ENCODE results near the gene ADGRG2. TPM values are rescaled to one million over a fixed set of nuclear protein-coding genes. Genes with fewer than 3 reads are reported as not detected.

Gene ADGRG2, protein sequence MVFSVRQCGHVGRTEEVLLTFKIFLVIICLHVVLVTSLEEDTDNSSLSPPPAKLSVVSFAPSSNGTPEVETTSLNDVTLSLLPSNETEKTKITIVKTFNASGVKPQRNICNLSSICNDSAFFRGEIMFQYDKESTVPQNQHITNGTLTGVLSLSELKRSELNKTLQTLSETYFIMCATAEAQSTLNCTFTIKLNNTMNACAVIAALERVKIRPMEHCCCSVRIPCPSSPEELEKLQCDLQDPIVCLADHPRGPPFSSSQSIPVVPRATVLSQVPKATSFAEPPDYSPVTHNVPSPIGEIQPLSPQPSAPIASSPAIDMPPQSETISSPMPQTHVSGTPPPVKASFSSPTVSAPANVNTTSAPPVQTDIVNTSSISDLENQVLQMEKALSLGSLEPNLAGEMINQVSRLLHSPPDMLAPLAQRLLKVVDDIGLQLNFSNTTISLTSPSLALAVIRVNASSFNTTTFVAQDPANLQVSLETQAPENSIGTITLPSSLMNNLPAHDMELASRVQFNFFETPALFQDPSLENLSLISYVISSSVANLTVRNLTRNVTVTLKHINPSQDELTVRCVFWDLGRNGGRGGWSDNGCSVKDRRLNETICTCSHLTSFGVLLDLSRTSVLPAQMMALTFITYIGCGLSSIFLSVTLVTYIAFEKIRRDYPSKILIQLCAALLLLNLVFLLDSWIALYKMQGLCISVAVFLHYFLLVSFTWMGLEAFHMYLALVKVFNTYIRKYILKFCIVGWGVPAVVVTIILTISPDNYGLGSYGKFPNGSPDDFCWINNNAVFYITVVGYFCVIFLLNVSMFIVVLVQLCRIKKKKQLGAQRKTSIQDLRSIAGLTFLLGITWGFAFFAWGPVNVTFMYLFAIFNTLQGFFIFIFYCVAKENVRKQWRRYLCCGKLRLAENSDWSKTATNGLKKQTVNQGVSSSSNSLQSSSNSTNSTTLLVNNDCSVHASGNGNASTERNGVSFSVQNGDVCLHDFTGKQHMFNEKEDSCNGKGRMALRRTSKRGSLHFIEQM
- total RNA-seq: 0.10 TPM in 1 of 2 replicates, not detected in the other
- long read RNA-seq, partial matches to known transcripts: 0 of 1 reads
- long read RNA-seq, other reads (novel, unspliced or antisense): 1 of 1 reads

DNA sequence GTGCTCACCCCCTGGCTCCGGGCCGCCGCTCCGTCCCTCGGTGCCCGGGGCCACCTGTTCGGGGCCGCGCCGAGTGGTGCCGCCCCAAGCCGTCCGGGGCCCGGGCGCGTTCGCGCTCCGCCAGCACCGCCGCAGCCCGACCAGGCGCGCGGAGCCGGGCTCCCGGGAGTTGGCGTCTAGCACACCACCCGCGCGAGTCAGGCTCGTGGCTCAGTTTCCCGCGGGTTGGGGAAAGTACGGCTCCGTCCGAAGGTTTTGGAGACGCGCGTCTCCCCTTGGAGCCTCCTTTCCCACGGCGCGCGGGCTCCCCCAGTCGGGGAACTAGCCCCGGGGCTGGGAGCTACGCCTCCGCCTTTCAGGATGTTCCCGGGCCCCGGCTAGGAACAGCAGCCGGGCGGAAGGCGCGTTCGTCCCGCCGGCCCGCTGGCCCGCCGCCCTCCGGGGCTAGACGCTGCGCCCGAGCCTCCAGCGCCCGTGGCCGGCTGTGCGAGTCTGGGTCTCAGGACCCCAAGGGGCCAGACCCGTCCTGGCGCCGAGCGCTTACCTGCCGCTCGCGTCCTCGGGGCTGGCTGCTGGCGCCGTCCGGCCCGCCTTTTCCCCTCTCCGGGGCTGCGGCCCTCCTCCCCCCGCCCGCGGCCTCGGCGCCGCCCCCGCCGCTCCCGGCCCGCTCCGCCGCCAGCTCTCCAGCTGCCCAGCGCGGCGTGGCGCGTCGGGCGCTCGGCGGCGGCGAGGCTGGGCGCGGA lies at the start of gene ADGRG2:
Gene ADGRG2 (minus strand): TSS at position 571 of the 743 bp plus-strand sequence. CDS start 53,634 bp downstream, outside the sequence.
- peaks cover 4% of the 10 kb centered on the region for H3K4me1 Mint-ChIP-seq (ENCODE audit: unreplicated experiment)
- H3K27ac Mint-ChIP-seq (ENCODE audit: unreplicated experiment): no peak within 1 kb of the TSS
- peaks cover 53% of the 10 kb centered on the region for H3K27me3 Mint-ChIP-seq (ENCODE audit: unreplicated experiment)
- TF ChIP-seq, protein P1, sequence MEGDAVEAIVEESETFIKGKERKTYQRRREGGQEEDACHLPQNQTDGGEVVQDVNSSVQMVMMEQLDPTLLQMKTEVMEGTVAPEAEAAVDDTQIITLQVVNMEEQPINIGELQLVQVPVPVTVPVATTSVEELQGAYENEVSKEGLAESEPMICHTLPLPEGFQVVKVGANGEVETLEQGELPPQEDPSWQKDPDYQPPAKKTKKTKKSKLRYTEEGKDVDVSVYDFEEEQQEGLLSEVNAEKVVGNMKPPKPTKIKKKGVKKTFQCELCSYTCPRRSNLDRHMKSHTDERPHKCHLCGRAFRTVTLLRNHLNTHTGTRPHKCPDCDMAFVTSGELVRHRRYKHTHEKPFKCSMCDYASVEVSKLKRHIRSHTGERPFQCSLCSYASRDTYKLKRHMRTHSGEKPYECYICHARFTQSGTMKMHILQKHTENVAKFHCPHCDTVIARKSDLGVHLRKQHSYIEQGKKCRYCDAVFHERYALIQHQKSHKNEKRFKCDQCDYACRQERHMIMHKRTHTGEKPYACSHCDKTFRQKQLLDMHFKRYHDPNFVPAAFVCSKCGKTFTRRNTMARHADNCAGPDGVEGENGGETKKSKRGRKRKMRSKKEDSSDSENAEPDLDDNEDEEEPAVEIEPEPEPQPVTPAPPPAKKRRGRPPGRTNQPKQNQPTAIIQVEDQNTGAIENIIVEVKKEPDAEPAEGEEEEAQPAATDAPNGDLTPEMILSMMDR (IDR thresholded peaks at IDR 0.05): no peak
- no peaks in the 10 kb centered on the region for H3K9me3 Mint-ChIP-seq (ENCODE audit: unreplicated experiment)
- peak; percentile 85 for DNase-seq (ENCODE audit: extremely low spot score, unreplicated experiment)
- no peaks in the 10 kb centered on the region for H3K36me3 Mint-ChIP-seq (ENCODE audit: unreplicated experiment)
- peak within 1 kb of the TSS; percentile 53 for H3K4me3 Mint-ChIP-seq (ENCODE audit: unreplicated experiment)

DNA sequence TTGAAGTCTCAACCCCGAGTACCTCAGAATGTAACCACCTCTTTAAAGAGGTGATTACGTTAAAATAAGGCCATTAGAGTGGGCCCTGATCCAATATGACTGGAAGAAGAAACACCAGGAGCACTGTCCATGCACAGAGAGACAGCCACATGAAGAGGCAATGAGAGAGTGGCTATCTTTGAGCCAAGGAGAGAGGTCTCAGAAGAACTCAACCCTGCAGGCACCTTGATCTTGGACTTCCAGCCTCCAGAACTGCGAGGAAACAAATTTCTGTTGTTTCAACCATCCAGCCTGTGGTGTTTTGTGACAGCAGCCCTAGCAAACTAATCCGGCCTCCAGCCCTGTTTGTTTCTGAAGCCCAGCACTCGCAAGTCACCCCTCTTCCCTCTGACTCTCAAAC lies 46.3 kb upstream of the ADGRG2 start:
- Mint-ChIP-seq H3K4me1 (ENCODE audit: unreplicated experiment) (peaks cover 6% of the 10 kb centered on the region), H3K27me3 (ENCODE audit: unreplicated experiment) (no peaks in the 10 kb centered on the region), H3K36me3 (ENCODE audit: unreplicated experiment) (no peaks in the 10 kb centered on the region), H3K27ac (ENCODE audit: unreplicated experiment) (no peak overlapping the region), H3K4me3 (ENCODE audit: unreplicated experiment) (no peak overlapping the region), H3K9me3 (ENCODE audit: unreplicated experiment) (peaks cover 4% of the 10 kb centered on the region)
- DNase-seq (ENCODE audit: extremely low spot score, unreplicated experiment): no peak
- TF ChIP-seq, protein P1 (IDR thresholded peaks at IDR 0.05): no peak

DNA sequence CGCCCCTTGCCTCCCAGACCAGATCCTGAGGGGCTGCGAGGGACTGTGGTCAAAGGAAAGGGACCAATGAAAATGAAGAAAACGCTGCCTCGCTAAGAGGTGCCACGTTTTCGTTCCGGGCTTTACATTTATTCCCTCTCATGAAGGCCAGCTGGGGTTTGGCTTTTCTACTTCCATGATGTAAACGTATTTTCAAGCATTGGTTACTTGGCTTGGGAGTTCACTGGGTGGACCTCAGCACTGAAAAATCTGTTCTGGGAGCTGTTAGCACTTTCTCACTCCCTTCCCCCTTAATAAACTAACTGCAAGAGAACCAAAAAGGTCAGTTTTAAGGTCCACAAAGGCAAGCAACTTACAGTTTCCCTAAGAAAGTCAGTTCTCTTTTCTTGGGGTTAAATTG lies 40.6 kb upstream of the ADGRG2 start:
- H3K4me1 Mint-ChIP-seq (ENCODE audit: unreplicated experiment): no peaks in the 10 kb centered on the region
- H3K9me3 Mint-ChIP-seq (ENCODE audit: unreplicated experiment): peaks cover 8% of the 10 kb centered on the region
- no peaks in the 10 kb centered on the region for H3K27me3 Mint-ChIP-seq (ENCODE audit: unreplicated experiment)

DNA sequence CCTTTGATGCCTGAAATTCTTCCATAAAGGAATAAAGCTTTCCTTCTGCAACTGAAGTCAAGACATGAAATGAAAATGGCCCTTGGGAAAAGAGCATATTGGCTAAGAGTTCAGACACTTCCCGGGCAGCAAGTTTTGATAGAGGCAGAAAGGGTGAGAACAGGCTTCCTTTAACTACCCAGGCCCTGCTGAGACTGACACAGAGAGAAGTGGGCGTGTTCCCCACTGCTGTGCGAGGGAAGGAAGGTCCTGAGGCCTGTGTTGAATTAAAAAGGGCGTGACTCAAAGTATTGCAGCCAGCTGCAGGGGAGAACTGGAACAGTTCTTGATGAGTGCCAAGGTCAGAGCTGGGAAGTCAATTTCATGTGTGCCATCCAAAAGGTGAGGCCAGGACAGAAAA lies 33.9 kb upstream of the ADGRG2 start:
- Mint-ChIP-seq H3K9me3 (ENCODE audit: unreplicated experiment) (peaks cover 17% of the 10 kb centered on the region), H3K27ac (ENCODE audit: unreplicated experiment) (no peak overlapping the region), H3K4me1 (ENCODE audit: unreplicated experiment) (peaks cover 7% of the 10 kb centered on the region), H3K4me3 (ENCODE audit: unreplicated experiment) (no peak overlapping the region), H3K27me3 (ENCODE audit: unreplicated experiment) (peaks cover 3% of the 10 kb centered on the region), H3K36me3 (ENCODE audit: unreplicated experiment) (no peaks in the 10 kb centered on the region)
- TF ChIP-seq, protein P1 (IDR thresholded peaks at IDR 0.05): no peak
- no peak for DNase-seq (ENCODE audit: extremely low spot score, unreplicated experiment)

More for the DNA sequence above, 40.6 kb upstream of the ADGRG2 start:
- H3K4me3 Mint-ChIP-seq (ENCODE audit: unreplicated experiment): no peak overlapping the region
- no peak overlapping the region for H3K27ac Mint-ChIP-seq (ENCODE audit: unreplicated experiment)
- no peaks in the 10 kb centered on the region for H3K36me3 Mint-ChIP-seq (ENCODE audit: unreplicated experiment)
- TF ChIP-seq, protein P1 (IDR thresholded peaks at IDR 0.05): no peak
- DNase-seq (ENCODE audit: extremely low spot score, unreplicated experiment): no peak

All from osteocyte (in vitro differentiated cells).